Activated CD4-positive, alpha-beta memory T cell treated with anti-CD3 and anti-CD28 coated beads for 36 hours (primary cell): ENCODE data around the gene SYCP3. TPM values are rescaled to one million over a fixed set of nuclear protein-coding genes. Genes with fewer than 3 reads are reported as not detected.

Source experiments
- CTCF ChIA-PET: fragments of 350-600 bp; sonication (Branson Sonifier 250); formaldehyde crosslinking; loops from one replicate; lab custom pipeline; 2021; ENCODE audit warnings: antibody characterized with exemption, inconsistent platforms; lab: Charles Lee
- POLR2A ChIA-PET: fragments of 350-600 bp; sonication (Branson Sonifier 250); formaldehyde crosslinking; loops from one replicate; lab custom pipeline; 2021; ENCODE audit warnings: antibody characterized with exemption; lab: Charles Lee
- DNase-seq: peaks from one replicate; pipeline ENCODE4 v3.0.0-alpha.2; 2020
- H3K27ac Mint-ChIP-seq: one replicate; pipeline ENCODE4 v1.8.0; 2021; ENCODE audit warnings: mixed read lengths
- H3K27me3 Mint-ChIP-seq: one replicate; pipeline ENCODE4 v1.8.0; 2021; ENCODE audit warnings: mixed read lengths
- H3K36me3 Mint-ChIP-seq: one replicate; pipeline ENCODE4 v1.8.0; 2021; ENCODE audit warnings: mixed read lengths
- H3K4me1 Mint-ChIP-seq: one replicate; pipeline ENCODE4 v1.8.0; 2021; ENCODE audit warnings: low read depth, mixed read lengths
- H3K4me3 Mint-ChIP-seq: one replicate; pipeline ENCODE4 v1.8.0; 2021; ENCODE audit warnings: mild to moderate bottlenecking, mixed read lengths
- H3K9me3 Mint-ChIP-seq: one replicate; pipeline ENCODE4 v1.8.0; 2021; ENCODE audit warnings: mixed read lengths
- intact Hi-C: fragments of 100-400 bp; cut with micrococcal nuclease; formaldehyde crosslinking; loops from one replicate; pipeline ENCODE4 v1.15.1; 2023
- total RNA-seq, 2 experiments: library from RNA; stranded (reverse); gene quantifications; one replicate each; pipeline ENCODE4 v1.2.3, GENCODE V29; 2021

SYCP3 gene
- total RNA-seq, 2 experiments from 2014 or later, result 0.07 TPM; not detected in 1

DNA sequence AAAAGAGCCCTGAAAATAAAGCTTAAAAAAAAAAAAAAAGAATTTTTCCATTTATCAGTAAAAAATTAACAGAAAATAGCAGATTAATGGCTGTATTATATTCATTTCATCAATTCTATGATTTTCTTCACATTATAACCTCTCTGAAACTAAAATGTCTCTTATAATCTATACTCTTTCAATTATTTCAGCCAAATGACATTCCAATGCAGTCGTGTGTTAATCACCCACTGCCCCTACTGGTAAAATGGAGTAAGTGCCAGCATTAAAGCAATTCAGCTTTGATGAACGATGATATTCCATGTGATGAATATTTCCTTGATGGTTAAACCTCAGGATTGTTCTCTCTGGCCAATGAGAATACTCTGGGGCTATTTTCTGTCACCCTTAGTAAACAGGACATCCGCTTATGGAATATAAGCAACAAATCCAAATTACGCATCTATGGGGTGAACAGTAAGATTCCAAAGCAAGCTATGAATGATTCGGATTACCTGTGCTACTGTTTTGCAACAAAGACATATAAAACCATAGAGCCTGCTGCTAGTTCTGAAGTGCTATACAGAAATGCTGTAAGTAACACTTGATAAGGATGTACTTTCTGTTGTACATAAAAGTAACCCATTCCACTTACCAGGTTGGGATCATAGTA, 20.3 kb upstream of the SYCP3 start:
- no peak overlapping the region for H3K27ac Mint-ChIP-seq
- no peak overlapping the region for H3K4me3 Mint-ChIP-seq
- ChIA-PET POLR2A (no interaction called here), CTCF (interaction anchor here (0.6 to 2.6 kb wide), 22 partner anchors 9 to 394 kb away, joined by 3 to 23 read pairs (median 4); partner anchors contain the start of gene ARL1)
- no peaks in the 10 kb centered on the region for H3K4me1 Mint-ChIP-seq
- H3K36me3 Mint-ChIP-seq, result peaks cover 6% of the 10 kb centered on the region
- intact Hi-C loops, result loop anchor here (1.0 to 10.0 kb wide), 4 partner anchors 89 to 345 kb away; no protein-coding TSS in a partner anchor
- H3K27me3 Mint-ChIP-seq, result no peaks in the 10 kb centered on the region
- DNase-seq, result no peak
- no peaks in the 10 kb centered on the region for H3K9me3 Mint-ChIP-seq

DNA sequence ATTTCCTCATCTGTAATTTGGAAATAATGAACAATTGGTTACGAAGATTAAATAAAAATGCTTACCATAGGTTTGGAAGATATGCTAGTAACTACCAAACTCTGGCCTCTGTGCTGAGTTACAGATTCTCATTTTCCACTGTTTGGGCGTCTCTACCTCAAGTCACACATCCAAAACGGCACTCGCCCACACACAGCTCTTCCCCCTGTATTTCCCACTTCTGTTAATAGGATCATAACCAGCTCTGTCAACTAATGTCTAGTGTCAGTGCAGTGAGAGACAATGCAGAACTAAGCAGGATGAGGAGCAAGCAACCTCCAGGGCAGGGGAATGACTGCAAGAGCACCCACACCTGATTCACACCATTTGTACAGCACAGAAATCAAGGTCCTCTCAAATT, 10.9 kb upstream of the SYCP3 start:
- intact Hi-C loops, result loop anchor here (10.0 kb wide), 1 partner anchor 175 kb away; no protein-coding TSS in a partner anchor
- H3K27ac Mint-ChIP-seq, result no peak overlapping the region

DNA sequence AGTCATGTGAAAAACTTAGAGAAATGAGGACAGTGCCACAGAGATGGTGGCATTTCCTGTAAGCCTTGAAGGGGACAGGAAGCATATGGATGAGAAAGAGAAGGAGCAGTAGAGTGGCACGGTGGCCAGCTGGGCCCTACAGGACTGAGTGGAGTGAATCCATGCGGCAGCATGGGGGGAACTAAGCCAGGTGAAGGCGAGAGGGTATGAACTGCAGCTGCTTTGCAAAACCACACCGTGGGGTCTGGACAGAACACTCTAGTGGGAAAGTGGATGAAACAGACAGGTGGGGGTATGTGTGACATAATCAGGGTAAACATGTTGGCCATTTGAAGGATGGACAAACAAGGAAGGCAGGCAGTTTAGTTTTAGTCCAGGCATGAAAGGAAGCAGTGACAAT, 10.4 kb upstream of the SYCP3 start:
- Mint-ChIP-seq H3K27ac (no peak overlapping the region), H3K4me3 (no peak overlapping the region), H3K36me3 (peaks cover 17% of the 10 kb centered on the region), H3K9me3 (no peaks in the 10 kb centered on the region), H3K27me3 (no peaks in the 10 kb centered on the region), H3K4me1 (no peaks in the 10 kb centered on the region)
- DNase-seq, result no peak
- ChIA-PET CTCF (no interaction called here), POLR2A (no interaction called here)
- intact Hi-C loops, result loop anchor here (10.0 kb wide), 1 partner anchor 175 kb away; no protein-coding TSS in a partner anchor

More for the DNA sequence above, 10.9 kb upstream of the SYCP3 start:
- Mint-ChIP-seq H3K36me3 (peaks cover 17% of the 10 kb centered on the region), H3K4me3 (no peak overlapping the region), H3K27me3 (no peaks in the 10 kb centered on the region), H3K9me3 (no peaks in the 10 kb centered on the region), H3K4me1 (no peaks in the 10 kb centered on the region)
- DNase-seq, result no peak
- POLR2A ChIA-PET, result no interaction called here
- CTCF ChIA-PET, result no interaction called here

DNA sequence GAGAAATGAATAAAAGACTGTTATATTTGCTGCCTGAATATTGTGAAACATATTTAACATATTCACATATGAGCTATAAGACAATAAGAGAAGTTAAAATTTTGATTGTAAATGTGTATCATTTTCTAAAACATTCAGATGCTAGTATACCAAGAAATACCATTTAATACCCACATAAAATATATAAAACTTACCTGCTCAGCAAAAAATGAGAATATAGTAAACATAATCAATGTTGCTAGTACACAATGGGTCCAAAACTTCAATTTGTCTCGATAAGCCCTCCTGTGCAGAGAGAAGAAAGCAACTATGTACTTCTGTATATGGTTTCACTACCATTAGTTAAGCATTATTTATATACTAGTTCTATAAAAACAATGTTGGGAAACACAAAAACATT, 9.6 kb upstream of the SYCP3 start:
- intact Hi-C loops, result no loop called here
- H3K4me3 Mint-ChIP-seq, result no peak overlapping the region
- H3K27ac Mint-ChIP-seq, result no peak overlapping the region
- H3K4me1 Mint-ChIP-seq, result no peaks in the 10 kb centered on the region
- ChIA-PET CTCF (interaction anchor here (0.6 to 1.0 kb wide), 3 partner anchors 11 to 87 kb away, joined by 3 to 4 read pairs (median 4); no protein-coding TSS in a partner anchor), POLR2A (no interaction called here)
- DNase-seq, result no peak
- H3K36me3 Mint-ChIP-seq, result peaks cover 17% of the 10 kb centered on the region
- H3K9me3 Mint-ChIP-seq, result no peaks in the 10 kb centered on the region
- no peaks in the 10 kb centered on the region for H3K27me3 Mint-ChIP-seq

DNA sequence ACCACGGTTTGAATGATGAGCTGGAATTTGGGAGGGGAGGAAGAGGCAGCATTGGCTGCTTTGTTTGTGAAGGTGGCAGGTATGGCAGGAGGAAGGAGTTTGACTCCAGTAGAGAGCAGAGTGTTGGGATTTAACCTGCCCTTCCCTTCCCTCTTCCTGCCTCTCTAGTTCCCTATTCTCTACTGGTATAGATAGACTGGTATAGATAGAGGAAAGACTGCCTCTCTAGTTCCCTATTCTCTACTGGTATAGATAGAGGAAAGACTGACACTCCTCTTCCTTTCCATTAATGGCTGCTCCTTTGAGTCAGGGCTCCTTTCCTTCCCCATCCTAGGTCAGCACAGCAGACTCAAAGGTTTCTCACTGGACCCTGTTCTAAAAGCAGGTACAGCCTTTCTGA, 8.4 kb upstream of the SYCP3 start:
- ChIA-PET CTCF (interaction anchor here (1.8 to 2.1 kb wide), 2 partner anchors 12 to 92 kb away, joined by 5 to 7 read pairs; no protein-coding TSS in a partner anchor), POLR2A (no interaction called here)
- H3K4me1 Mint-ChIP-seq, result no peaks in the 10 kb centered on the region
- no peaks in the 10 kb centered on the region for H3K27me3 Mint-ChIP-seq
- H3K27ac Mint-ChIP-seq, result no peak overlapping the region
- intact Hi-C loops, result no loop called here
- no peak for DNase-seq
- H3K9me3 Mint-ChIP-seq, result no peaks in the 10 kb centered on the region
- H3K36me3 Mint-ChIP-seq, result peaks cover 15% of the 10 kb centered on the region
- no peak overlapping the region for H3K4me3 Mint-ChIP-seq

DNA sequence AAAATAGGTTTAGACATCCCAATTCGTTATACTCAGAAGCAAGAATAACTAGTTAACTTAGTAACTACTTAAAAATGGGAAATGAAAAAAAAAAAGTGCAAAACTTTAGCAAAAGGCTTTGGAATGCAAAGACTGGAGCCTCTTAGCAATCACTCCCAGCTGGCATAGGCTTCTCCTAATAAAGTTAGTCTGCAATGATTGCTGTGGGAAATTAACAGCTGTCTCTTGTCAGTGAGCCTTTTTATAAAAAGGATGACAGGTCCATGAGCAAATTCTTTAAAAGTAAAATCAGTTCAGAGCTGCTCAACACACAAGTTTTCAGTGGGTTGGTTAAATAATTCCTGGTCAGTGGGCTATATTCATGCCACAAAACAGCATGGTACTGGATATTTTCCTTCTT, 7.4 kb upstream of the SYCP3 start:
- Mint-ChIP-seq H3K27me3 (no peaks in the 10 kb centered on the region), H3K9me3 (no peaks in the 10 kb centered on the region), H3K36me3 (peaks cover 9% of the 10 kb centered on the region), H3K27ac (no peak overlapping the region), H3K4me1 (no peaks in the 10 kb centered on the region), H3K4me3 (no peak overlapping the region)
- POLR2A ChIA-PET, result no interaction called here
- no peak for DNase-seq
- intact Hi-C loops, result no loop called here
- CTCF ChIA-PET, result interaction anchor here (1.5 to 2.1 kb wide), 3 partner anchors 13 to 93 kb away, joined by 4 to 7 read pairs (median 5); partner anchors contain the start of gene GNPTAB

DNA sequence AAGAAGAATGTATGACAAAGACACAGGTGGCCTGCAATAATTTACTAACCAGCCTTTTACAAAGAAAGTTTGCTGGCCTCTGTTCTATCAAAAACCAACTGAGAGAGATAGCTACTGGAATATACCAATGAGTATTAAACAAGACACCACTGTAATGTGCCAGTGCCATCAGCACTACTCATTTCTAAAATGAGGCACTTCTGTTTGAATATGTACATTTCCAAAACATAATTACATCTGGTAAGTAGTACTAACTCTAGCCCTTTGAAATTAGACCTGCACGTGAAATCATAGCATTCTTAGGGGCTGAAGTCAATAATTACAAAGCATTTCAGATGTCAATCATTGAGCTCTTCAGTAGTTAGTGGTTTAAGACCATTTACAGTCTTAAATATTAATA, 6.9 kb upstream of the SYCP3 start:
- intact Hi-C loops, result no loop called here
- Mint-ChIP-seq H3K36me3 (peaks cover 9% of the 10 kb centered on the region), H3K27me3 (no peaks in the 10 kb centered on the region), H3K4me1 (no peaks in the 10 kb centered on the region), H3K4me3 (no peak overlapping the region), H3K27ac (no peak overlapping the region), H3K9me3 (no peaks in the 10 kb centered on the region)
- ChIA-PET CTCF (interaction anchor here (1.5 to 2.1 kb wide), 3 partner anchors 13 to 93 kb away, joined by 4 to 7 read pairs (median 5); partner anchors contain the start of gene GNPTAB), POLR2A (no interaction called here)
- no peak for DNase-seq

DNA sequence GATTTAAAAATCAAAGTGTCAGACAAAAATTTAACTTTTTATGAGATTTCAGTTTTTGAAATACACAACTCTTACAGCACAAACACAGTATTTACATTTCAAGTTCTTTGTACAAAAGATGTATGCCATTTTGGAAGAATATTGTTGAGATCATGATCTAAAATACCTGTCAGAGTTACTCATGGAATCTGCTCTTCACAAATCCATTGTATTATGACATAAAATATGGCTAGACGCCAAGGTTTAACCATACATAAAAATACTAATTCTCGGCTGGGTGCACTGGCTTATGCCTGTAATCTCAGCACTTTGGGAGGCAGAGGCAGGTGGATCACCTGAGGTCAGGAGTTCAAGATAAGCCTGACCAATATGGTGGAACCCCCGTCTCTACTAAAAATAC, 6.2 kb upstream of the SYCP3 start:
- CTCF ChIA-PET, result no interaction called here
- peaks cover 9% of the 10 kb centered on the region for H3K36me3 Mint-ChIP-seq

DNA sequence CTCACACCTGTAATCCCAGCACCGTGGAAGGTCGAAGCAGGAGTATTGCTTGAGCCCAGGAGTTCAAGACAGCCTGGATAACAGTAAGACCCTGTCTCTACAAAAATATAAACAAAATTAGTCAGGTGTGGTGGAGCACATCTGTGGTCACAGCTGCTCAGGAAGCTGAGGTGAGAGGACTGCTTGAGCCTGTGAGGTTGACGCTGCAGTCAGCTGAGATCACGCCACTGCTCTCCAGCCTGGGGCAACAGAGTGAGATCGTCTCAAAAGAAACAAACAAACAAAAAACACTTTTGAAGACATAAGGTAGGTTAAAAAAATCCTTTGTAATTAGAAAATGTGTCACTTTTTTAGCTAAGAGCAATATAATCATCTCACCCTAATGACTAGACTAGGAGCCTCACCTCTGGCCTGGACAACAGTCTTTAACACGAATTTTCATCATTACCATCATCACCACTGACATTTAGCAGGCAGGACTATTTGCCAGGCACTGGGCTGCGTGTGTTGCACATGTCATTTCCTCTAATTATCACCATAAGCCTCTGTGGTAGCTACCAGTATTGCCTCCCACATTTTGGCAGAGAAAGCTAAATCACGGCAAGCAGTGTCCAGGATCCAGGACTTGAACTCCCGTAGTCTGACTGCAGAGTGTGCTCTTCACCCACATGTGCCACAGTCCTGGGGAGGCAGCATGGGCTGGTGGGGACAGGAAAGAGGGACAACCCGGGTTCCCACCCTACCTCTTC, 4.6 kb upstream of the SYCP3 start:
- no peaks in the 10 kb centered on the region for H3K9me3 Mint-ChIP-seq
- peaks cover 12% of the 10 kb centered on the region for H3K36me3 Mint-ChIP-seq
- ChIA-PET POLR2A (no interaction called here), CTCF (no interaction called here)
- no peaks in the 10 kb centered on the region for H3K27me3 Mint-ChIP-seq
- intact Hi-C loops, result no loop called here
- H3K4me3 Mint-ChIP-seq, result no peak overlapping the region
- DNase-seq, result no peak
- H3K4me1 Mint-ChIP-seq, result no peaks in the 10 kb centered on the region
- H3K27ac Mint-ChIP-seq, result no peak overlapping the region

More for the DNA sequence above, 6.2 kb upstream of the SYCP3 start:
- no peaks in the 10 kb centered on the region for H3K27me3 Mint-ChIP-seq
- H3K4me3 Mint-ChIP-seq, result no peak overlapping the region
- H3K9me3 Mint-ChIP-seq, result no peaks in the 10 kb centered on the region
- intact Hi-C loops, result no loop called here
- POLR2A ChIA-PET, result no interaction called here
- no peak for DNase-seq
- no peaks in the 10 kb centered on the region for H3K4me1 Mint-ChIP-seq
- no peak overlapping the region for H3K27ac Mint-ChIP-seq

DNA sequence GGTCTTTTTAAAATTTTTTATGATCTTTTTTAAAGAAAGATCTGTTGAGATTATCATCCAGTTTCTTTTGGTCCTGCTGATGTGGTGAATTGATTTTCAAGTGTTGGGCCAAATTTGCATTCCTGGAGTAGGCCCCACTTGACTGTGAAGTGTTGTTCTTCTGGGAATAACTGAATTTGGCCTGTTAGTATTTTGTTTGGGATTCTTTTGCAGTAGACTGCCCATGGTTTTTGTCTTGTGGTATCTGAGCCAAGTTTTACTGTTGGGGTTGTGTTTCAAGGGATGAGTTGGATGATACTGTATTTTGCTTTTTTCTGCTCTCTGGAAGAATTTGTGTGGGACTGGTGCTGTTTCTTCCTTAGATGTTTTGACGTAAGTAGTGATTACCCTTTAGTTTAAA, 4.0 kb upstream of the SYCP3 start:
- H3K27ac Mint-ChIP-seq, result no peak overlapping the region
- CTCF ChIA-PET, result interaction anchor here (1.3 kb wide), 1 partner anchor 17 kb away, joined by 3 read pairs; no protein-coding TSS in a partner anchor
- intact Hi-C loops, result no loop called here

DNA sequence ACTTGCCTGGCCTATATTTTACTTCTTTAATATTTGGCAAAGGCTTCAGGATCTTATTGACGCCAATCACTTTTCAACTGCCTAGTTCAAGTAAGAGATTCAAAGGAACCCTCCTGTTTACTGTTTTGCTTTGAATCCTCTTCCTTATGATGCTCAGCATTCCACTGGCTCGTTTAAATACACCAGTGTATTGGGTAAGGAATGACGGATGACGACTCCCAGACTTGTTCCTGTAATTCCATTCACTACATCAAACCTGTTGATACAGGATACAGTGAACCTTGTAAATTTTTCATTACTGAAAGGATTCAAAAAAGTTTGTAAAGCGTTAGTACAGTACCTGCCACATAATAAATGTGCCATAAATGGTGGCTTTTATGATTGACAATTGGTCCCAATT, 1.7 kb upstream of the SYCP3 start:
- ChIA-PET CTCF (no interaction called here), POLR2A (no interaction called here)
- Mint-ChIP-seq H3K27ac (no peak overlapping the region), H3K27me3 (no peaks in the 10 kb centered on the region), H3K9me3 (no peaks in the 10 kb centered on the region), H3K36me3 (peaks cover 15% of the 10 kb centered on the region), H3K4me1 (no peaks in the 10 kb centered on the region), H3K4me3 (no peak overlapping the region)
- intact Hi-C loops, result no loop called here
- no peak for DNase-seq

More for the DNA sequence above, 4.0 kb upstream of the SYCP3 start:
- H3K36me3 Mint-ChIP-seq, result peaks cover 10% of the 10 kb centered on the region
- no peak for DNase-seq
- H3K9me3 Mint-ChIP-seq, result no peaks in the 10 kb centered on the region
- no peak overlapping the region for H3K4me3 Mint-ChIP-seq
- POLR2A ChIA-PET, result no interaction called here
- no peaks in the 10 kb centered on the region for H3K4me1 Mint-ChIP-seq
- no peaks in the 10 kb centered on the region for H3K27me3 Mint-ChIP-seq

DNA sequence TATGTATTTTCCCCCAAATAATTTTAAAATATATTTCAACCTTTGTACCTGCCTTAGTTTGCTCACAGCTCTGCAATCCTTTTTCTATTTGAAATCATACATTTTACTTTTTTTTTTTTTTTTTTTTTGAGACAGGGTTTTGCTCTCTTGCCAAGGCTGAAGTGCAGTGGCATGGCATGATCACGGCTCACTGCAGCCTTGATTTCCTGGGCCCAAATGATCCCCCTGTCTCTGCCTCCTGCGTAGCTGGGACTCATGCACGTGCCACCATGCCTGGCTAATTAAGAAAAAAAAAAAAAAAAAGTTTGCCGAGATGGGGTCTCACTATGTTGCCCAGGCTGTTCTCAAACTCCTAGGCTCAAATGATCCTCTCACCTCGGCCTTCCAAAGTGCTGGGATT, 1.3 kb upstream of the SYCP3 start:
- H3K4me3 Mint-ChIP-seq, result no peak overlapping the region
- DNase-seq, result no peak
- POLR2A ChIA-PET, result no interaction called here
- no peaks in the 10 kb centered on the region for H3K27me3 Mint-ChIP-seq
- H3K27ac Mint-ChIP-seq, result no peak overlapping the region
- no peaks in the 10 kb centered on the region for H3K4me1 Mint-ChIP-seq
- peaks cover 15% of the 10 kb centered on the region for H3K36me3 Mint-ChIP-seq
- H3K9me3 Mint-ChIP-seq, result no peaks in the 10 kb centered on the region
- CTCF ChIA-PET, result no interaction called here
- intact Hi-C loops, result no loop called here
